Ovary (tissue), 9 donors: ENCODE results near the gene ABCC2. TPM values are rescaled to one million over a fixed set of nuclear protein-coding genes. Genes with fewer than 3 reads are reported as not detected.

Experiments
- DNase-seq, 5 donors: peaks; one replicate each; pipeline ENCODE4 v3.0.0-alpha.2; 2019 to 2020
- H3K27ac ChIP-seq, 2 donors: fragments of 200-600 bp; one replicate each; pipeline versions ENCODE4 v1.5.1 to v1.8.0; 2019 to 2022
- H3K27me3 ChIP-seq: fragments of 200-600 bp; one replicate; pipeline ENCODE4 v1.8.0; 2022
- H3K36me3 ChIP-seq: fragments of 200-600 bp; sonication (generic); one replicate; pipeline ENCODE4 v1.5.1; 2019
- H3K4me1 ChIP-seq: one replicate; pipeline ENCODE4 v1.8.1; 2013; ENCODE audit warnings: mild to moderate bottlenecking, moderate library complexity; ENCODE audit not compliant: insufficient read depth
- H3K4me3 ChIP-seq: fragments of 200-600 bp; sonication (generic); one replicate; pipeline ENCODE4 v1.5.1; 2017
- H3K9me3 ChIP-seq, 2 donors: fragments of 200-600 bp in 1 of 2; sonication (generic) in 1 of 2; one replicate each; pipeline versions ENCODE4 v1.5.1 to v1.8.1; 2013 to 2019; ENCODE audit warnings: mild to moderate bottlenecking in 1 of 2, moderate library complexity in 1 of 2
- CTCF ChIP-seq, 3 donors: fragments of 450-650 bp in 2 of 3; fragments of 200-600 bp in 1 of 3; IDR thresholded peaks; one replicate each; pipeline versions ENCODE4 v1.5.1 to v1.8.0; 2016 to 2022; ENCODE audit warnings: antibody characterized with exemption in 3 of 3, mild to moderate bottlenecking in 1 of 3
- EP300 ChIP-seq: sonication (generic); formaldehyde crosslinking; IDR thresholded peaks from one replicate; pipeline ENCODE4 v1.6.1; 2017; ENCODE audit warnings: antibody characterized with exemption
- POLR2A ChIP-seq: fragments of 450-650 bp; IDR thresholded peaks from one replicate; pipeline ENCODE4 v1.6.1; 2017; ENCODE audit warnings: antibody characterized with exemption, mild to moderate bottlenecking, moderate library complexity
- WGBS, 3 donors: extraction: QIAGEN DNeasy Blood & Tissue Kit in 1 of 3; methylation state at CpG; one replicate each; pipeline versions ENCODE4 v1.1.5 to v1.1.7; 2013 to 2017; 5-methylcytosine and 5-hydroxymethylcytosine counted together
- intact Hi-C, 4 donors: fragments of 100-400 bp; cut with DNase I; formaldehyde crosslinking; loops; one replicate each; pipeline versions ENCODE4 v1.11.0 to v1.15.1; 2022 to 2023
- polyA plus RNA-seq, 2 donors: library from polyadenylated mRNA; stranded (reverse); fragments of 200-250 nt in 1 of 2; fragments of 350-450 nt in 1 of 2; fragmentation: Illumina TruSeq in 1 of 2; extraction: RNeasy Lipid Tissue Mini Kit (QIAGEN cat#74804) in 1 of 2; gene quantifications; one replicate each; pipeline ENCODE4 v1.2.3, GENCODE V29; 2013 to 2014
- total RNA-seq, 7 donors: library from RNA; depleted of rRNA in 2 of 7; stranded (reverse); fragments of >200 nt in 2 of 7; fragmentation: NEBNext Ultra II Directional in 3 of 7; extraction: Animal tissue kit (Norgen Biotek cat#: 25700) in 3 of 7; gene quantifications; one replicate each; pipeline versions ENCODE4 v1.1.0 to v1.2.4, GENCODE V29; 2016 to 2023
- donor health status: DM: no; HTN: no; CAD: no; lungs with moderate emphysema.
- donor health status: DM: no; HTN: no; CAD: no.
- donor health status: Bipolar disorder and iron deficiency.
- donor health status: DM: yes; HTN: yes; CAD: no.
- donor health status: DM: no; HTN: no; CAD: no.
- donor health status: DM: yes; HTN: yes; CAD: no.

The ABCC2 gene
- total and polyA plus RNA-seq, 9 donors: 0.22 to 1.8 (median 0.84) TPM

- Histone ChIP-seq H3K9me3 (no peaks in the 10 kb centered on the region), H3K27me3 (no peaks in the 10 kb centered on the region), H3K36me3 (no peaks in the 10 kb centered on the region), H3K4me3 (no peak overlapping the region), H3K27ac (no peak overlapping the region), H3K4me1 (no peaks in the 10 kb centered on the region)
- no peak for DNase-seq
- no peak for TF ChIP-seq EP300
- no peak for TF ChIP-seq CTCF (IDR thresholded peaks at IDR 0.05)
- no peak for TF ChIP-seq POLR2A
- intact Hi-C loops: no loop called here
- 49 to 66% (median 64%) methylated on average over 9 of the region's 9 CpGs for WGBS, 3 donors
Measured at GRCh38 chr10:99869581-99870122, 87.2 kb downstream of the ABCC2 start.

GRCh38 chr10:99870123-99870730 lies 87.8 kb downstream of the ABCC2 start:
- no peaks in the 10 kb centered on the region for H3K4me1 ChIP-seq

GRCh38 chr10:99872367-99873162 lies 90.1 kb downstream of the ABCC2 start:
- TF ChIP-seq EP300 (no peak), POLR2A (no peak), CTCF (IDR thresholded peaks at IDR 0.05) (no peak)
- Histone ChIP-seq H3K4me1 (no peaks in the 10 kb centered on the region), H3K27ac (no peak overlapping the region), H3K27me3 (no peaks in the 10 kb centered on the region), H3K36me3 (no peaks in the 10 kb centered on the region), H3K9me3 (no peaks in the 10 kb centered on the region), H3K4me3 (no peak overlapping the region)
- intact Hi-C loops: no loop called here
- DNase-seq: no peak
- WGBS, 3 donors: 59 to 62% (median 62%) methylated on average over 5 of the region's 5 CpGs

More at GRCh38 chr10:99870123-99870730, 87.8 kb downstream of the ABCC2 start:
- Histone ChIP-seq H3K4me3 (no peak overlapping the region), H3K27ac (no peak overlapping the region), H3K9me3 (no peaks in the 10 kb centered on the region), H3K27me3 (no peaks in the 10 kb centered on the region), H3K36me3 (no peaks in the 10 kb centered on the region)
- TF ChIP-seq EP300 (no peak), POLR2A (no peak), CTCF (IDR thresholded peaks at IDR 0.05) (no peak)
- intact Hi-C loops: no loop called here
- no peak for DNase-seq
- 81 to 84% (median 81%) methylated on average over 8 of the region's 8 CpGs for WGBS, 3 donors

GRCh38 chr10:99873846-99874245 lies 91.4 kb downstream of the ABCC2 start:
- intact Hi-C loops: no loop called here
- TF ChIP-seq CTCF (IDR thresholded peaks at IDR 0.05) (no peak), POLR2A (no peak), EP300 (no peak)
- Histone ChIP-seq H3K27me3 (no peaks in the 10 kb centered on the region), H3K9me3 (no peaks in the 10 kb centered on the region), H3K36me3 (no peaks in the 10 kb centered on the region), H3K27ac (no peak overlapping the region), H3K4me3 (no peak overlapping the region), H3K4me1 (no peaks in the 10 kb centered on the region)
- 89 to 95% (median 91%) methylated on average over 5 of the region's 5 CpGs for WGBS, 3 donors
- DNase-seq: no peak
